Hypothalamus (tissue), 51 donors: ENCODE results near the gene PCDH9.
A peak's percentile ranks its signal among the peaks of the same experiment; 100 is the strongest.

Experiments
- DNase-seq, 51 donors: peaks; one replicate each; lab custom pipeline; 2025; lab: John Stamatoyannopoulos, UW

The PCDH9 gene

DNA sequence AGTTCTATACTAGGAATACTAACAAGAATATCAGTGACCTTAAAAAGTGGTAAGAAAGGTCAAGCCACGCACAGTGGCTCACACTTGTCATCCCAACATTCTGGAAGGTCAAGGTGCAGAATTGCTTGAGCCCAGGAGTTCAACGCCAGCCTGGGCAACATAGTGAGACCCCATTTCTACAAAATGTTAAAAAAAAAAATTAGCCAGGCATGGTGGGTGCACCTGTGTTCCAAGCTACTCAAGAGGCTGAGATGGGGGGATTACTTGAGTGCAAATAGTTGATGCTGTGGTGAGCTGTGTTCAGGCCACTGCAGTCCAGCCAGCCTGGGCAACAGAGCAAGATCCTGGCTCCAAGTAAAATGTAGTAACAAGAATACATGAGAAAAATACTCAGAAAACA lies 61.8 kb downstream of the PCDH9 start:
- DNase-seq: no peak

DNA sequence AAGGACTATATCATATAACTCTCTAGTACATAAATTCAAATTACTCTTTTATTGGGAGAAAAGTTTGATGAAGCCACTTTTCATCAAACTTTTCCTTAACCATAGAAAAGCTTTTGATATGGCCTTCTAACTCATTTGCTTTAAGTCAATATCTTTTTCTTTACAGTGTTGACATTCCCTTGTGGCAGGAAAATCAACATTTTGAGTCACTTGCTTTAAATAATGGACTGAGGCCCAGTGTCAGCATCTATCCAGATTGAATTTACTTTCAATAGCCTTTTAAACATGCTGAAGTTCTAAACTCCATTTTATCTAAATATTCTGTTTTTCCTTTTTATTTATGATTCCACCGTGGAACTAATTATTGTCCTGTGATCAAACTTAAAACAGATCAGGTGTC lies 62.7 kb downstream of the PCDH9 start:
- DNase-seq: no peak

DNA sequence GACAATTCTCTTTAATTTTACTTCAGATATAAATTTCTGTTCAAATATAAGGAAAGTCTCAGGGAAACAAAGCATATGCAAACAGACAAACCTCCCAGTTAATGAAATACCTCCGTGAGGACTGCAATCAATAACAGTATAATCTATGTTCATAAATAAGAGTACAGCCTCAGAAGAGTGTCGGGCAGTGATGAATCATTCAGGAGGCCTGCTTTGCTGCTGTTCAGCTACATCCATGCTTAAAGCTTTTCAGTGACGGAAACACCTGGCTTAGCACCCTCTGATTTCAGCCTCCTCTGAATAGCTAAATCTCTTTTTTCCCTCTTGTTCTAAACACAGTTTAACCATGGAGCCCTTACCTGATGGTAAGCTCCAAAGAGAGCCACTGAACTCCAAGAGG lies 69.0 kb downstream of the PCDH9 start:
- DNase-seq: no peak

DNA sequence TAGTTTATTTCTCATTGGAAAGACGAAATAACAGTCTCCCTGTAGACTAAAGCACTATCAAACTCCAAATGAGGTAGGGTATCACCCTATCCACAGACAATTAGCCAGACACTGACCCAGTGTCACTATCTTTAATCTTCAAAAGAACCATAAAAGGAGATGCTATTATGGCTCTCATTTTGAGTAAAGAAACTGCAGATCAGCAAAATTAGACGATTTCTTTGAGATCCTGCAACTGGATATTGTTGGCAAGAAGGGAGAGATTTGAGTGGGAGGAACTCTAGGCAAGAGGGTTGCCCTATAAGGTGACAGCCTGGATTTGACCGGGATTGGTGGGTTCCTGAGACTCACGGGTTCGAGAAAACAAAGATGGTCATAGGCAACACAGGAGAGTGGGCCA lies 71.2 kb downstream of the PCDH9 start:
- no peak for DNase-seq

DNA sequence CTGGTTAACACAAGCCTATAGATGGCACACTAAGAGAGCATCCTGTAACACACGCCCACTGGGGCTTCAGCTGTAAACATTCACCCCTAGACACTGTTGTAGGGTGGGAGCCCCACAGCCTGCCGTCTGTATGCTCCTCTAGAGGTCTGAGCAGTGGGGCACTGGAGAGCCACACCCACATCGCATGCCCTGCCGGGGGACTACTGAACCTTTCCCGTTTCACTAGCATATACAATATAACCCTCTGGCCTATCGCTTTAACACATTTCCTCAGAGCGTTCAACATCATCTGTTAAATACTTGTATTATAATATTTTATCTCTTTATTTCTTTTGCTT lies 73.4 kb downstream of the PCDH9 start:
- DNase-seq: peak in 5 of 51 donors; percentile 8 to 48 (median 18)

DNA sequence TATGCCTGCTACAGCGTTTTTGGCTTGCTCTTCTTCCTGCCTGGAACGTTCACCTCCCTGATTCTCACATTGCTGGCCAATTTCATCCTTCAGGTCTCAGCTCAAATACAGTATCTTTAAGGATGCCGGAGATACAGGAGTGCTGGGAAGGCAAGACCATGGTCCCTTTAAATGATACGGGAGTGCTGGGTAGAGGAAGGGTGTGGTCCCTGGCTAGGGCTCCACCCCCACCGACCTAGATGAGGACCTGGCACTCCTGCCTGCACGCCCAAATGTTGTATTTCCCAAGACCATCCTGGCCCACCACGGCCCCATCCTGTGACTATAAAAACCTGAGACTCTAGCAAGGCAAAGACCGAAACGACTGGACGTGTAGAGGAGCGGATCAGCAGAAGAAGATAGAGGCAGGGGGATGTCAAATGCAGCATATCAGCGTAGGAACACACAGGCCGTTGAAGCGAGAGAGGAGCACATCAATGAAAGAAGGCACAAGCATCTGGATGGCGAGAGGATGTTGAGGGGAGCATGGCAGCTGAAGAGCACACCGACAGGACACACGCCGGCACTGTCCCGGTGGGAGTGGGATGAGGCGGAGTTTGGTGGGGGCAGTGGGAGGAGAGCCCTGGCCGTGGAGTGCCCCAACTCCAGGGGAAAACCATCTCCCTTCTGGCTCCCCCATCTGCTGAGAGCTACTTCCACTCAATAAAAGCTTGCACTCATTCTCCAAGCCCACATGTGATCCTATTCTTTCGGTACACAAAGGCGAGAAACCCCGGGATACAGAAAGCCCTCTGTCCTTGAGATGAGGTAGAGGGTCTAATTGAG lies 74.0 kb downstream of the PCDH9 start:
- peak in 15 of 51 donors; percentile 7 to 48 (median 19) for DNase-seq

DNA sequence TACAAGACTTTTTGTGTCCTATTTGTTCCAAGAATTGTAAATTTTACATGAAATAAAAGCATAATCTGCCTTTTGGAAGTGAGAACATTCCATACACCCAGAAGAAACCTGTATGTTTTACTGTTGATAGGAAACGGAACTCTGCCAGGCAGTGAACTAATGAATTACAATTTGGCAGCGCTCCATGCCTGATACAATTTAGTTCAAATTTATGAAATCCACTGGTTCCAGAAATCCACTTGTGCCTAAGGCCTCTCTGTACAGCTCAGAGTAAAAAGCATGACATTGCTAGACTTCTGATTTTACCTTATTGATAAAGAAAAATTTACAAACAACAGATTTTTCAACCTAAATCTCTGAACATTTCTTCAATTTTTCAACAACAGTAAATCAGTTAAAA lies 78.1 kb downstream of the PCDH9 start:
- no peak for DNase-seq

DNA sequence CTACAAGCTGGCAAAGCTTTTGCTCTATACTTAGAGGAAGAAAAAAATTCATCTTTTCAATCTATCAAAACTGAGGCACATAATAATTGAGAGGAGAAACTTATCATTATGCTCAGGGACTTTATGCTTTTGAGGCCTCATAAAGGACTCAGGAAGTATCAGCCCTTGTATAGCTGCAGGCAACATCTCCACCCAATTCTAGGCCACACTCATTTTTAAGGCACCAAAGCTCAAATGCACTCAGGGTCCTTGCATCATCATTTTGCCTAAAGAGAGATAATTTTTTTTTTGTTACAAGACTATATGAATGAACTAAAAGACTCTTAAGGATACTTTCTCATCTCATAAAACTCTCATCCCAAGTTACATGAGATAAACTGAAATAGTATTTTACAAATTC lies 78.5 kb downstream of the PCDH9 start:
- DNase-seq: no peak

DNA sequence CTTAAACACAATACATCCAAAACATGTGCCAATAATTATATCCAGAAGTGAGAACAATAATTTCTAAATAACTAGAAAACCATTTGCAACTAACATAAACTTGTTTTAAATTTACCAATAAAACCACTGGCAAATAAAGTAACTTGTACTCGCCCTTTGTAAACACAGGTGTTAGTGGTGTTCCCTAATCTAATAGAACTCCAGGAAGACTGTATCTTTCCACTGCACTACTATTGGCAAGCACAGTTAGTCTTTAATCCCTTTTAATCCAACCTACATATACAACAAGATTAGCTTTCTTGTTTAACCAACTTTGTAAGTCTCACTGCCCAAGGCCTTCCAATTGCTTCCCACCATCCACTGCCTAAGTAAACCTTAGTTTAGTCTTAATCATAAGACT lies 79.5 kb downstream of the PCDH9 start:
- no peak for DNase-seq

DNA sequence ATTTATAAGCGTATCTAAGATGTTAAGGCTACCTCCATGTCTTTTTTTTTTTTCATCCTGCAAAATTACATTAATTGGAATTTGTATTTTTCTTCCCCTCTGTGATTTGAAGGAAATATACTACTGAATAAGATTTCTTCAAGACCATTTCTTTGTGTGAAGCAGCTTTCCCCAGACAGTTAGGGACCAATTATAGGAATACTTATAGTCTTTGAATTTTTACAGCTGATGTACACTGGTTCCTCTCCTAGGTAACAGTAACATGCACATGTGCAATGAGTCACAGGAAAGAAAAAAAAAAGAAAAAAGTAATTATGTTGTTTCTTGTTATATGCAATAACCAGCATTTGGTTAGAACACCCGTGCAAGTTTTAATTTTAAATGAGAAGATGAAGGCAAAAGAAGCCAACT lies 82.0 kb downstream of the PCDH9 start:
- no peak for DNase-seq

DNA sequence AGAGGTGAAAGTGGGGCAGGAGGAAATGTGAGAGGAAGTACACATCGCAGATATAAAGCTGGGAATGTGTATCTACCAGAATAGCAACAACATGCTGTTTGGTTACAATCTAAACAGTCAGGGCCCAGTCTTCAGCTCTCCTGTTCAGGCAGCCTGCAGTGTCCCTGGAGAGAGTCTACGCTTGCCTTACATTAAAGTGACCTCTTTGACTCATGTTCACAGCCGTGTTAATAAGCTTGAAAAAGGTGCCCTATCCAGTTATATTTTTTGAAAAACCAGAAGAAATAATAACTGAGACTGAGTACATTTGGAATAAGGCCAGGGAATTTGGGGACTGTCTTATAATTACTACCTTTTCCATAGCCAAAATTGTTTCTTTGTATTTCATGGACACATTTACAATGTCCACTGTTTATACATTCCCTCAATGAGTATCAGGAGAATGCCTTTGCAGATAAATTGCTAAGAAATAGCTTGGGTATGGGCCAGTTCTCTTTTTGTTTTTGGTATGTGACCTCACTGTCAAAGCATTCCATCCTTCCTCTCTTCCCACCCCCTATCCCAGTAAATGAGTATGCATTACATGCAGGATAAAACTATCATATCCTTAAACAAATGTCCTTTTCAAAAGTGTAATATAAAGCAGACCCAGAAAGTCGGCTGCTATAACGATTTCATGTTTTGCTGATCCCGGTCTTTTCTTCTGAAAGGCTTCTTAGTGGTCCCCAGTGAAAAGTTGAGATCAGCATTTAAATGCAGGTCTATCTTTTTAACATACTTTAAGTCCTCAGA lies 82.6 kb downstream of the PCDH9 start:
- peak in 1 of 51 donors; percentile 15 for DNase-seq

DNA sequence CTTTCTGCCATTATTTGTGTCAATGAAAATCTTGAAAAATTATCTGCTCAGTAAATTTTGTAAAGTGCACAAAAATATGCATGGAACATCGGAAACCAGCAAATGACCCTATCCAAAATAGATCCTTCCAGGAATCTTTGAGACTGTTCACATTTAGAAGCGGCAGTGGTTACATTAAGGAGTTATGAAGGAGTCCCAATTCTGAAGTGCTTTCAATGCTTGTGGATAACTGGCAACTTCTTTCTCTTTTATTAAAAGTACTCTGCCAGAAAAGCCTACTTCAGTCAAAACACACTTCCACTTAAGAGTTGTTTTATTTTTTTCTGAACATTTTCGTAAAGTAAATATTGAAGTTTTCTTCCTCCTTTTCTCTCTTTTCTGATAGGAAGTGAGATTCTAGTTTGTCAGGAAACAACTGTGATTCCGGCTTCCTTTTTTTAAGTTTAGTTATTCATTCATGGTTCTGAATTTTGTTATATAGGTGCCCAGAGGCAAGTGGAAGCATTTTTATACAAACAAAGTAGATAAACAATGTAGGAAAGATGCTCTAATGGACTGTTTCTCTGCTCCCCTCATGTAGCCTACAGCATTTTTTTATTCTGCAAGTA lies 83.5 kb downstream of the PCDH9 start:
- no peak for DNase-seq

DNA sequence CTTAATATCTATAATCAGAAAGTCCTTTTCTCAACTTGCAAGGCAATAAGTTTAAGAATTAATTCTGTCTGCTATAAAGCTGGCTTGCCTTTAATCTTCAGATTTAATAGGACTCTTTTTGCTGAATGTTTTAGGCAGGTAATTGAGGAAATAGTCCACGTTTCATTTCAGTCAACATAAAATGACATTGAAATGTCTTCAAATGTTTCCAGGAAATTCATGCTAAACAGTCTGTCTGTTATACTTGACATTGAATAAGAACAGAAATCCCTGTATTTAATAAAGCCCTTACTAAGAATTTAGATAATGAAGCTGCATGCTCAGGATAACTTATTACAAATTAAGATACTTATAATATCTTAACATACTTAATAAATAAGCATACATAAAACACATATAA lies 84.2 kb downstream of the PCDH9 start:
- no peak for DNase-seq

DNA sequence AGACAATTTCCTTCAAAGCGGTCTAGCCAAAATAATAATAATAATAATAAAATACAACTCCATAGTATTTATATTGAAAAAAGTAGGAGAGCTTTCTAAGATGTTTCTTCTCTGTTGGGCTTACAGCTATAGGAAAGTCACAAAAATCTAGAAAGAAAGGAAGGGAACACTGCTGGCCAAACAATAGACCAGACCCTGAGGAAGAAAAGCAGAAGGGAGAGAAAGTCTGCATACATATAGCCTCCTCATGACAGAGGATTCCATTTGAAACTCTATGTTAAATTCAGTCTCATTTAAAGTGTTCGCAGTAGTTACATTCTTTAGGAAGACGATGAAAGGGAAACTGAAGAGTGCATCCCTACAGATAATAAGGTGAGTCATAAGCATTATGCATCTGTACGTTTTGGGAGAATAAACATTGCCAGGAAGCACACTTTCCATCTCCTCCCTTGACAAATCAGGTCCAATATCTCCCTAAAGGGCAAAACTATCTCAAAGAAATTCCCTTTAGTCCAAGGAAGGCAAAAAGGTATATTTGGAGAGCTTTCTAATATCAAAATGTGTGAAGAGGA lies 86.5 kb downstream of the PCDH9 start:
- DNase-seq: no peak

DNA sequence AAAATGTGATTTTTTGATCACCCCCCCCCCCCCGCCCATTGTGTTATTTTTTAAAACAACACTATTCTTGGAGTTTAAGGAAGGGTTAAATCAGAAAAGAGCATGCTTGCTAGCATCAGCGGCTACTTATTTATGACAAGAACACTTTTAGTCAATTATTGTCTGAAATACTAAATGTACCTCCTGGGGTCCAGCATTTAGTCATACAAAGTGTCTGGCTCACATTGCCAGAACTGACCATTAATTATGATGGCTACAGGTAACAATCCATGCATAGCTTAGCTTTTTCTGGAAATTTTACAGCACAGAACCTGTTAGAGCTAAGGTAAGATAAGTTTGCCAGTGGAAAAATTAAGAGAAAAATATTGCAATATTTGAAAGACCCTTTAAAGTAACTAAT lies 90.1 kb downstream of the PCDH9 start:
- DNase-seq: no peak

DNA sequence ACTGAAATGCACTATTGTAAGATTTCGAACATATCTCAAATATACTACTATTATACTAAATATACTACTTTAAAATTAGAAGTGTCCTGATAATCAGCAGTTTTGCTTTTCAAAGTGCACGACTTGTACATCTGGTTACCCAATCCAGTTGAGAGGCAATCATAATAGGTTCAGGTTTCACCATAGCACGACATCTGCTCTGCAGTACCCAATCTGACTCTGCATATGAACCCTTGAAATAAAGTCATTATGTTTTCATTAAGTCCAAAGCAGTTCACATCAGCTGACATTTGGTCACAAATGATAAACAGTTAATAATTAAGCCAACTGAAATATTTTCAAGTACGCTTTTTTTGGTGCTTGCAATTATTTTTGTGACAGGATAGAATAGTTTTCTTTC lies 90.6 kb downstream of the PCDH9 start:
- no peak for DNase-seq

DNA sequence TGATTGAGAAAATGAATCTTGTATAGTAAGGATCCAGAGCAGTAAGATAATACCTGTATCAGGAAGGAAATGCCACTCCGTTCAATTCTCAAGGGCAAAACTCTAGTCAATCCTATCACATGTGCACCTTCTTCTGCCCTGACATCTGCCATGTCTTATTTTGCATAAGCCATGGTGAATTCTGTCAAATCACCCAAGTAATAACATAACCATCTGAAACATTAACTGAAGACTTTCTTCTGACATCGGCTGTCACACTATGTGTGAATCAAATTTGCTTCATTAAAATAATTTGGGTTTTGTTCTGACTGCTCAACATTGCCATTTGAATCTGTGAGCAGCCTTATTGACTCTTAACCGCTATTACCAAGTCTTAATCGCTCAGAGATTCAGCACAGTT lies 91.2 kb downstream of the PCDH9 start:
- no peak for DNase-seq

DNA sequence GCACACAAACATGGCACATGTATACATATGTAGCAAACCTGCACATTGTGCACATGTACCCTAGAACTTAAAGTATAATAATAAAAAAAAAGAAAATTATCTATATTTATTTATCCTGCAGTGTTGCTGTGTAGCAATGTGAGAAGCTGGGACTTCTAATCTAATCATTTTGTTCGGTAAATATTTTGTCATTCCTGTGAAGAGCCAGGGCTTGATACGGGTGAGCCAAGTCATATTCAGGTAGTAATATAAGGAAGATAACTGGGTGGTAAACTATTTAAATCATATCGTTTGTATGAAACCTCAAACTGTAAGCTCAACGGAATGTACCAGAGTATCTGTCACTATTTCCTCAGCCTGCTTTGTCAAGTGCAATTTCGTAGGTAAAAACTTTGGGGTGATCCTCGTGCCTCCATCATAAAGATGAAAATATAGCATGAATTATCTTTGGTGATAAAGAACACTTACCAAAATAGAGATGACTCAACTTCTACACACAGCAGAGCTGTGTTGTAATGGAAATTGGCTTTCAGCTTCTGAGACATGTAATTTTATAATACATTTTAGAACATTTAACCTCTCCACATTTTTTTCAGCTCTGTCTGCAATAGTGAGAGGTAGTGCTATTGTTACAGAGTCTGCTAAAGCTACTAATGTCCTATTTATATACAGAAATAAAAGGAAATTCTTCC lies 92.9 kb downstream of the PCDH9 start:
- no peak for DNase-seq

DNA sequence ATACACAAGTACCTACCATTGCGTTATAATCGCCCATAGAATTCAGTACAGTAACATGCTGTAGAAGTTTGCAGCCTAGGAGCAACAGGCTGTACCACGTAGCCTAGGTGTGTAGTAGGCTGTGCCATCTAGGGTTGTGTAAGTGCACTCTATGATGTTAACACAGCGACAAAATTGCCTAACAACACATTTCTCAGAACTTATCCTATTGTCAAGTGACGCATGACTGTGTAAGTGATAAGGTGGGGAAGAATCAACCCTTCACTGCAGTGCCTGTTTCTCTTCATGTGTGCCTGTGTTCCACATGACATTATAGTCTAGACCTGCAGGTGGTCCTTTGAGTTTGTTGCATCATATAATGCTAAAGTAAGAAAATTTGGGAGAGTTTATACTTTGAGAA lies 94.0 kb downstream of the PCDH9 start:
- no peak for DNase-seq

DNA sequence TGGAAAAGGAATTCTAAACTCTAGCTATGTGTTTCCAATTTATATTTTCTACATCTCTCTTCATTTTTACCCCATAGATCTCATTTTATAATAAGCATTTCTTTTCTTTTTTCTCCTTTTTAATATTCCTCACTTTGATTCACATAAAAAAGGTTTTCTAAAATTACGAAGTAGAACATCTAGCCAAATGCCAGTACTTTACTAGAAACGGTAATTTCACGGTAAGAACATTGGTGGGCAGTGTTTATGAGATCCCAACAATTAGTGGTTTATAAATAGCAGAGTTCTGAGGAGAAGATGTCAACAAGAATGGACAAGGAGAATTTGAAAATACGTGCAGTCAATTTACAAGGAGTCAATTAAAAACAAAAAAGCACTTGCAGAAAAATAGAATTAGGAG lies 94.8 kb downstream of the PCDH9 start:
- DNase-seq: no peak
